ENCODE results near the gene COL20A1.
"Not testable (repeated sequence)": the region's sequence is repeated elsewhere in the genome, so short reads cannot be mapped to it uniquely, and the experiment has no call there.

The COL20A1 gene

GRCh38 chr20:63377256-63377941 lies 84.4 kb downstream of the COL20A1 start:
- DNase-seq (ENCODE audit: low read depth in 2 of 2), result no peak

- DNase-seq (ENCODE audit: low read depth in 2 of 2), result no peak
Observed at GRCh38 chr20:63377951-63378381, 85.0 kb downstream of the COL20A1 start.

- DNase-seq (ENCODE audit: low read depth in 2 of 2), result no peak
Observed at GRCh38 chr20:63378626-63379025, 85.6 kb downstream of the COL20A1 start.

GRCh38 chr20:63379296-63379695 lies 86.3 kb downstream of the COL20A1 start:
- no peak for DNase-seq (ENCODE audit: low read depth in 2 of 2)

GRCh38 chr20:63379872-63380271 lies 86.9 kb downstream of the COL20A1 start:
- DNase-seq (ENCODE audit: low read depth in 2 of 2), result not testable (repeated sequence)

- no peak for DNase-seq (ENCODE audit: low read depth in 2 of 2)
Observed at GRCh38 chr20:63380346-63380870, 87.4 kb downstream of the COL20A1 start.

GRCh38 chr20:63381781-63382431 lies 88.9 kb downstream of the COL20A1 start:
- no peak for DNase-seq (ENCODE audit: low read depth in 2 of 2)

GRCh38 chr20:63382551-63383300 lies 89.7 kb downstream of the COL20A1 start:
- no peak for DNase-seq (ENCODE audit: low read depth in 2 of 2)

GRCh38 chr20:63383556-63383955 lies 90.6 kb downstream of the COL20A1 start:
- no peak for DNase-seq (ENCODE audit: low read depth in 2 of 2)

GRCh38 chr20:63384336-63384735 lies 91.3 kb downstream of the COL20A1 start:
- no peak for DNase-seq (ENCODE audit: low read depth in 2 of 2)

Data from stimulated activated CD8-positive, alpha-beta memory T cell treated with anti-CD3 and anti-CD28 coated beads, Interleukin-2, amount 100 ng/mL, for 1 hour (primary cell).